Neural cell (in vitro differentiated cells): ENCODE results near the gene GRID1. TPM values are rescaled to one million over a fixed set of nuclear protein-coding genes. Genes with fewer than 3 reads are reported as not detected.

Experiments used
- H2AFZ ChIP-seq: fragments of 200-600, 300-800 bp; sonication (generic), shearing (Covaris generic); 2 replicates; pipeline ENCODE4 v1.6.0; 2014; ENCODE audit warnings: low read depth, mild to moderate bottlenecking, antibody characterized with exemption, low read length, moderate library complexity
- H3F3A ChIP-seq: fragments of 200-600 bp; shearing (Covaris generic); 2 replicates; pipeline ENCODE4 v1.6.1; 2016; ENCODE audit warnings: mild to moderate bottlenecking, moderate library complexity, mixed read lengths, antibody characterized with exemption, low read length; ENCODE audit not compliant: insufficient read depth, poor library complexity, severe bottlenecking
- H3K27ac ChIP-seq: fragments of 200-600, 300-800 bp; sonication (generic), shearing (Covaris generic); 2 replicates; pipeline ENCODE4 v1.5.1; 2014; ENCODE audit warnings: mild to moderate bottlenecking, low read length, moderate library complexity
- H3K27me3 ChIP-seq: fragments of 300-800, 200-600 bp; sonication (generic), shearing (Covaris generic); 2 replicates; pipeline ENCODE4 v1.6.0; 2014; ENCODE audit warnings: mild to moderate bottlenecking, low read depth, low read length, moderate library complexity; ENCODE audit not compliant: insufficient read depth
- H3K36me3 ChIP-seq: fragments of 300-800, 200-600 bp; sonication (generic), shearing (Covaris generic); 2 replicates; pipeline ENCODE4 v1.5.1; 2014; ENCODE audit warnings: mild to moderate bottlenecking, antibody characterized with exemption, low read length, moderate library complexity; ENCODE audit not compliant: insufficient read depth
- H3K4me2 ChIP-seq: fragments of 300-800, 200-600 bp; sonication (generic), shearing (Covaris generic); 2 replicates; pipeline ENCODE4 v1.6.0; 2014; ENCODE audit warnings: mild to moderate bottlenecking, low read length
- H3K4me3 ChIP-seq: fragments of 300-800, 200-600 bp; sonication (generic), shearing (Covaris generic); 2 replicates; pipeline ENCODE4 v1.5.1; 2014; ENCODE audit warnings: mild to moderate bottlenecking, low read length, moderate library complexity
- H3K79me2 ChIP-seq: fragments of 200-600 bp; shearing (Covaris generic); replicated peaks from 2 replicates; pipeline ENCODE4 v1.6.0; 2014; ENCODE audit warnings: mild to moderate bottlenecking, low read length, moderate library complexity; ENCODE audit not compliant: insufficient read depth
- H3K9ac ChIP-seq: fragments of 300-800, 200-600 bp; sonication (generic), shearing (Covaris generic); 2 replicates; pipeline ENCODE4 v1.6.1; 2016; ENCODE audit warnings: mild to moderate bottlenecking, low read length, mixed read lengths
- H3K9me2 ChIP-seq: fragments of 200-600 bp; shearing (Covaris generic); 2 replicates; pipeline ENCODE4 v1.6.1; 2016; ENCODE audit warnings: mild to moderate bottlenecking, low read length, mixed read lengths; ENCODE audit not compliant: insufficient read depth
- H3K9me3 ChIP-seq: fragments of 200-600, 300-800 bp; sonication (generic), shearing (Covaris generic); 2 replicates; pipeline ENCODE4 v1.6.1; 2016; ENCODE audit warnings: mild to moderate bottlenecking, mixed run types, low read length, moderate library complexity, mixed read lengths
- H4K20me1 ChIP-seq: fragments of 200-600 bp; shearing (Covaris generic); 2 replicates; pipeline ENCODE4 v1.6.1; 2016; ENCODE audit warnings: mild to moderate bottlenecking, mixed run types; ENCODE audit not compliant: insufficient read depth
- CTCF ChIP-seq: fragments of 450-650 bp; IDR thresholded peaks from 2 replicates; pipeline ENCODE4 v1.5.1; 2014; ENCODE audit warnings: antibody characterized with exemption, mild to moderate bottlenecking, moderate library complexity; ENCODE audit not compliant: poor library complexity, severe bottlenecking
- EP300 ChIP-seq: fragments of 450-650 bp; conservative IDR thresholded peaks from 2 replicates; pipeline ENCODE4 v1.6.1; 2014; ENCODE audit warnings: antibody characterized with exemption, mild to moderate bottlenecking, moderate library complexity; ENCODE audit not compliant: poor library complexity, severe bottlenecking
- EZH2 ChIP-seq: fragments of 200-600, 300-800 bp; shearing (Covaris generic), sonication (generic); IDR thresholded peaks from 2 replicates; pipeline ENCODE4 v1.6.1; 2014; ENCODE audit warnings: antibody characterized with exemption, low read length, borderline replicate concordance, mild to moderate bottlenecking; ENCODE audit not compliant: insufficient read depth, poor library complexity, severe bottlenecking
- MXI1 ChIP-seq: fragments of 450-650 bp; conservative IDR thresholded peaks from 2 replicates; pipeline ENCODE4 v1.6.1; 2014; ENCODE audit warnings: antibody characterized with exemption, mild to moderate bottlenecking; ENCODE audit not compliant: poor library complexity, severe bottlenecking
- POLR2AphosphoS5 ChIP-seq: IDR thresholded peaks from 2 replicates; pipeline ENCODE4 v1.6.1; 2012
- RAD21 ChIP-seq: fragments of 450-650 bp; conservative IDR thresholded peaks from 2 replicates; pipeline ENCODE4 v1.6.1; 2014; ENCODE audit warnings: antibody characterized with exemption, mild to moderate bottlenecking, moderate library complexity
- SMC3 ChIP-seq: fragments of 450-650 bp; conservative IDR thresholded peaks from 2 replicates; pipeline ENCODE4 v1.6.1; 2014; ENCODE audit warnings: antibody characterized with exemption, mild to moderate bottlenecking, moderate library complexity; ENCODE audit not compliant: poor library complexity
- TAF1 ChIP-seq: IDR thresholded peaks from 2 replicates; pipeline ENCODE4 v1.6.1; 2012; ENCODE audit warnings: low read depth
- polyA plus RNA-seq: library from polyadenylated mRNA; depleted of rRNA; stranded (reverse); fragments of >200 nt; gene quantifications from 2 replicates; pipeline ENCODE4 v1.2.3, GENCODE V29; 2014
- TF ChIP-seq, protein P1 (sequence below): IDR thresholded peaks from 2 replicates; pipeline ENCODE4 v1.6.1; 2012; ENCODE audit warnings: borderline replicate concordance

Gene GRID1
- polyA plus RNA-seq, 1 donor from 2014 or later = 7.3 TPM

DNA sequence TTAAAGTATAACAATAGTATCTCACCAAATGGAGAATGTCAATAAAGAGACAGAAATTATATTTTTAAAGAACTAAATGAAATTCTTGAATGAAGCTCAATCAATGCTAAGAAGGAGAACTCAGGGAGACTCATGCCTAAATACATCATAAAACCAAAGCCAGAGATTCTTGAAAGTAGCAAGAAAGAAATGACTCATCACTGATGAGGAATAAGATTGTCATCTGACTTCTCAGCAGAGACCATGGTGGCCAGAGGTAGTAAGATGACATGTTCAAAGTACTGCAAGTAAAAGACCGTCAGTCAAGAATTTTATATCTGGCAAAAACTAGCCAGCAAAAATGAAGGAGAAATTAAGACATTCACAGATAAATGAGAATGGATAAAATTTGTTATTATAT is 399.0 kb downstream of the GRID1 start:
- Histone ChIP-seq H2AFZ (no peak overlapping the region), H3K4me2 (no peak overlapping the region), H3K4me3 (no peak overlapping the region), H3K36me3 (no peaks in the 10 kb centered on the region), H3K27ac (no peak overlapping the region), H3K9ac (no peak overlapping the region), H3F3A (no peaks in the 10 kb centered on the region), H3K79me2 (no peaks in the 10 kb centered on the region), H3K27me3 (no peaks in the 10 kb centered on the region), H4K20me1 (no peaks in the 10 kb centered on the region), H3K9me3 (no peaks in the 10 kb centered on the region), H3K9me2 (no peaks in the 10 kb centered on the region)
- TF ChIP-seq RAD21 (no peak), TAF1 (no peak), CTCF (no peak)

GRCh38 chr10:85961479-85962067 is 405.0 kb downstream of the GRID1 start:
- H2AFZ ChIP-seq = no peak overlapping the region
- H3K9me2 ChIP-seq = no peaks in the 10 kb centered on the region
- H3K4me2 ChIP-seq = no peak overlapping the region
- H3F3A ChIP-seq = no peaks in the 10 kb centered on the region
- H3K27ac ChIP-seq = no peak overlapping the region
- no peak for TF ChIP-seq POLR2AphosphoS5
- H3K9ac ChIP-seq = no peak overlapping the region
- no peaks in the 10 kb centered on the region for H3K9me3 ChIP-seq
- H3K4me3 ChIP-seq = no peak overlapping the region
- no peaks in the 10 kb centered on the region for H3K36me3 ChIP-seq
- H3K27me3 ChIP-seq = no peaks in the 10 kb centered on the region
- H4K20me1 ChIP-seq = no peaks in the 10 kb centered on the region
- H3K79me2 ChIP-seq = no peaks in the 10 kb centered on the region

- H3K79me2 ChIP-seq = no peaks in the 10 kb centered on the region
- no peak overlapping the region for H2AFZ ChIP-seq
- H3K4me2 ChIP-seq = no peak overlapping the region
- H3K27ac ChIP-seq = no peak overlapping the region
- no peaks in the 10 kb centered on the region for H3K9me2 ChIP-seq
- H3K36me3 ChIP-seq = no peaks in the 10 kb centered on the region
- H3K27me3 ChIP-seq = no peaks in the 10 kb centered on the region
- H3K4me3 ChIP-seq = no peak overlapping the region
- TF ChIP-seq POLR2AphosphoS5 = no peak
- TF ChIP-seq, protein P1, sequence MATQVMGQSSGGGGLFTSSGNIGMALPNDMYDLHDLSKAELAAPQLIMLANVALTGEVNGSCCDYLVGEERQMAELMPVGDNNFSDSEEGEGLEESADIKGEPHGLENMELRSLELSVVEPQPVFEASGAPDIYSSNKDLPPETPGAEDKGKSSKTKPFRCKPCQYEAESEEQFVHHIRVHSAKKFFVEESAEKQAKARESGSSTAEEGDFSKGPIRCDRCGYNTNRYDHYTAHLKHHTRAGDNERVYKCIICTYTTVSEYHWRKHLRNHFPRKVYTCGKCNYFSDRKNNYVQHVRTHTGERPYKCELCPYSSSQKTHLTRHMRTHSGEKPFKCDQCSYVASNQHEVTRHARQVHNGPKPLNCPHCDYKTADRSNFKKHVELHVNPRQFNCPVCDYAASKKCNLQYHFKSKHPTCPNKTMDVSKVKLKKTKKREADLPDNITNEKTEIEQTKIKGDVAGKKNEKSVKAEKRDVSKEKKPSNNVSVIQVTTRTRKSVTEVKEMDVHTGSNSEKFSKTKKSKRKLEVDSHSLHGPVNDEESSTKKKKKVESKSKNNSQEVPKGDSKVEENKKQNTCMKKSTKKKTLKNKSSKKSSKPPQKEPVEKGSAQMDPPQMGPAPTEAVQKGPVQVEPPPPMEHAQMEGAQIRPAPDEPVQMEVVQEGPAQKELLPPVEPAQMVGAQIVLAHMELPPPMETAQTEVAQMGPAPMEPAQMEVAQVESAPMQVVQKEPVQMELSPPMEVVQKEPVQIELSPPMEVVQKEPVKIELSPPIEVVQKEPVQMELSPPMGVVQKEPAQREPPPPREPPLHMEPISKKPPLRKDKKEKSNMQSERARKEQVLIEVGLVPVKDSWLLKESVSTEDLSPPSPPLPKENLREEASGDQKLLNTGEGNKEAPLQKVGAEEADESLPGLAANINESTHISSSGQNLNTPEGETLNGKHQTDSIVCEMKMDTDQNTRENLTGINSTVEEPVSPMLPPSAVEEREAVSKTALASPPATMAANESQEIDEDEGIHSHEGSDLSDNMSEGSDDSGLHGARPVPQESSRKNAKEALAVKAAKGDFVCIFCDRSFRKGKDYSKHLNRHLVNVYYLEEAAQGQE = no peak
- no peak for TF ChIP-seq RAD21
- TF ChIP-seq SMC3 = no peak
- no peak for TF ChIP-seq TAF1
- no peak for TF ChIP-seq EZH2
- no peak for TF ChIP-seq MXI1
- no peak for TF ChIP-seq EP300
- TF ChIP-seq CTCF = no peak
- no peaks in the 10 kb centered on the region for H4K20me1 ChIP-seq
- no peaks in the 10 kb centered on the region for H3K9me3 ChIP-seq
- no peak overlapping the region for H3K9ac ChIP-seq
- H3F3A ChIP-seq = no peaks in the 10 kb centered on the region
Measured at GRCh38 chr10:85961073-85961472, 405.5 kb downstream of the GRID1 start.
